HG03103 (cell line): Measurements from ENCODE around the gene OR1E2.
"Not testable (repeated sequence)": the region's sequence is repeated elsewhere in the genome, so short reads cannot be mapped to it uniquely, and the experiment has no call there.

Experiments
- ATAC-seq: cut with Tn5 transposase; IDR thresholded peaks from one replicate; pipeline ENCODE4 v1.9.1; 2021; ENCODE audit warnings: low read depth; ENCODE audit not compliant: unreplicated experiment

Gene OR1E2

GRCh38 chr17:3398310-3398709 is 35.3 kb downstream of the OR1E2 start, which contains the start of gene OR1E1:
TSS of gene OR1E1 (minus strand) at chr17:3398410. CDS start at chr17:3398410, 0 bp downstream.
- ATAC-seq: no peak

GRCh38 chr17:3397801-3398200 is 35.8 kb downstream of the OR1E2 start:
- ATAC-seq: not testable (repeated sequence)

- no peak for ATAC-seq
Observed at GRCh38 chr17:3389791-3390190, 43.9 kb downstream of the OR1E2 start.

- ATAC-seq: no peak
Observed at GRCh38 chr17:3385869-3386816, 47.5 kb downstream of the OR1E2 start, which contains the start of gene OR3A2. TSS of gene OR3A2 (minus strand) at chr17:3386308.
